SU-DHL-6 (cell line): ENCODE measurements around the gene PLA2G2C.

Source experiments
- H2AFZ ChIP-seq: fragments of 200-600 bp; sonication (generic); 2 replicates; pipeline ENCODE4 v1.6.1; 2014; ENCODE audit warnings: low read depth, mild to moderate bottlenecking, moderate library complexity, mixed read lengths, antibody characterized with exemption, low read length; ENCODE audit not compliant: severe bottlenecking
- H3F3A ChIP-seq: fragments of 200-600 bp; shearing (Covaris generic); 2 replicates; pipeline ENCODE4 v1.6.0; 2016; ENCODE audit warnings: antibody characterized with exemption, mild to moderate bottlenecking; ENCODE audit not compliant: insufficient read depth
- H3K27ac ChIP-seq: fragments of 200-600 bp; sonication (generic); 2 replicates; pipeline ENCODE4 v1.5.1; 2016; ENCODE audit warnings: low read depth, mild to moderate bottlenecking, low read length, moderate library complexity, mixed read lengths
- H3K27me3 ChIP-seq: fragments of 200-600 bp; sonication (generic), shearing (Covaris generic); 2 replicates; pipeline ENCODE4 v1.6.0; 2014; ENCODE audit warnings: mild to moderate bottlenecking, low read length
- H3K36me3 ChIP-seq: fragments of 200-600 bp; sonication (generic); 2 replicates; pipeline ENCODE4 v1.6.1; 2014; ENCODE audit warnings: mild to moderate bottlenecking, low read length, mixed read lengths
- H3K4me2 ChIP-seq: fragments of 300-600, 200-600 bp; shearing (Covaris generic), sonication (generic); 2 replicates; pipeline ENCODE4 v1.6.0; 2014; ENCODE audit warnings: low read length, low read depth, mild to moderate bottlenecking; ENCODE audit not compliant: poor library complexity, severe bottlenecking
- H3K4me3 ChIP-seq: fragments of 200-600 bp; sonication (generic); 2 replicates; pipeline ENCODE4 v1.5.1; 2014; ENCODE audit warnings: antibody characterized with exemption, low read length, mild to moderate bottlenecking, mixed read lengths; ENCODE audit not compliant: insufficient read depth, poor library complexity, severe bottlenecking
- H3K79me2 ChIP-seq: fragments of 200-600 bp; sonication (generic); 2 replicates; pipeline ENCODE4 v1.6.1; 2014; ENCODE audit warnings: mild to moderate bottlenecking, low read length, moderate library complexity; ENCODE audit not compliant: insufficient read depth
- H3K9ac ChIP-seq: fragments of 200-600 bp; sonication (generic); 2 replicates; pipeline ENCODE4 v1.7.0; 2014; ENCODE audit warnings: mild to moderate bottlenecking, low read length
- H3K9me2 ChIP-seq: fragments of 200-600 bp; sonication (generic); replicated peaks from 2 replicates; pipeline ENCODE4 v1.6.1; 2014; ENCODE audit warnings: low read length; ENCODE audit not compliant: insufficient read depth
- H3K9me3 ChIP-seq: fragments of 200-600 bp; sonication (generic); 2 replicates; pipeline ENCODE4 v1.6.1; 2014; ENCODE audit warnings: low read length, mixed read lengths; ENCODE audit not compliant: insufficient read depth
- H4K20me1 ChIP-seq: fragments of 200-600 bp; sonication (generic); 2 replicates; pipeline ENCODE4 v1.6.1; 2014; ENCODE audit warnings: low read depth, mild to moderate bottlenecking, antibody characterized with exemption, low read length, moderate library complexity, mixed read lengths
- CTCF ChIP-seq: fragments of 200-600 bp; sonication (generic); IDR thresholded peaks from one replicate; pipeline ENCODE4 v1.5.1; 2017; ENCODE audit warnings: antibody characterized with exemption, mild to moderate bottlenecking, low read length, moderate library complexity; ENCODE audit not compliant: insufficient read depth, poor library complexity, severe bottlenecking
- EZH2phosphoT487 ChIP-seq: fragments of 200-600 bp; sonication (generic), shearing (Covaris generic); conservative IDR thresholded peaks from 2 replicates; pipeline ENCODE4 v1.6.1; 2018; ENCODE audit warnings: mild to moderate bottlenecking, antibody characterized with exemption, low read length, moderate library complexity, mixed read lengths

The PLA2G2C gene

GRCh38 chr1:20160034-20160433 lies 26.3 kb downstream of the PLA2G2C start:
- Histone ChIP-seq H3K9me3 (peaks cover 26% of the 10 kb centered on the region), H3K27ac (no peak overlapping the region), H3F3A (no peaks in the 10 kb centered on the region), H3K79me2 (no peaks in the 10 kb centered on the region), H3K4me2 (no peak overlapping the region), H3K36me3 (no peaks in the 10 kb centered on the region), H3K27me3 (no peaks in the 10 kb centered on the region), H3K9me2 (no peaks in the 10 kb centered on the region), H2AFZ (no peak overlapping the region), H3K9ac (no peak overlapping the region), H3K4me3 (no peak overlapping the region), H4K20me1 (no peaks in the 10 kb centered on the region)
- no peak for TF ChIP-seq EZH2phosphoT487
- TF ChIP-seq CTCF: no peak

- H3K27me3 ChIP-seq: no peaks in the 10 kb centered on the region
- no peak overlapping the region for H3K27ac ChIP-seq
- H3K9ac ChIP-seq: no peak overlapping the region
- no peak for TF ChIP-seq CTCF
- no peak for TF ChIP-seq EZH2phosphoT487
- H3F3A ChIP-seq: no peaks in the 10 kb centered on the region
- no peaks in the 10 kb centered on the region for H3K36me3 ChIP-seq
- no peaks in the 10 kb centered on the region for H4K20me1 ChIP-seq
- H3K9me3 ChIP-seq: peaks cover 26% of the 10 kb centered on the region
- H2AFZ ChIP-seq: no peak overlapping the region
- H3K4me3 ChIP-seq: no peak overlapping the region
- H3K79me2 ChIP-seq: no peaks in the 10 kb centered on the region
- no peaks in the 10 kb centered on the region for H3K9me2 ChIP-seq
- no peak overlapping the region for H3K4me2 ChIP-seq
Measured at GRCh38 chr1:20158358-20159070, 27.8 kb downstream of the PLA2G2C start.

GRCh38 chr1:20154301-20154831 lies 32.0 kb downstream of the PLA2G2C start:
- Histone ChIP-seq H3K9me3 (peaks cover 6% of the 10 kb centered on the region), H3K4me2 (no peak overlapping the region), H4K20me1 (no peaks in the 10 kb centered on the region), H3K27ac (no peak overlapping the region), H3K36me3 (no peaks in the 10 kb centered on the region), H3K27me3 (no peaks in the 10 kb centered on the region), H3K9me2 (no peaks in the 10 kb centered on the region), H2AFZ (no peak overlapping the region), H3K4me3 (no peak overlapping the region), H3K9ac (no peak overlapping the region), H3F3A (no peaks in the 10 kb centered on the region), H3K79me2 (no peaks in the 10 kb centered on the region)
- no peak for TF ChIP-seq CTCF
- no peak for TF ChIP-seq EZH2phosphoT487
